Myometrial cell (primary cell): Measurements from ENCODE around the gene IGFN1. TPM values are rescaled to one million over a fixed set of nuclear protein-coding genes. Genes with fewer than 3 reads are reported as not detected.

Source experiments
- total RNA-seq: library from RNA; depleted of rRNA; stranded (reverse); fragments of >200 nt; gene quantifications from 2 replicates; pipeline ENCODE4 v1.2.3, GENCODE V29; 2015

The IGFN1 gene
- total RNA-seq, result not detected in 2 replicates

DNA sequence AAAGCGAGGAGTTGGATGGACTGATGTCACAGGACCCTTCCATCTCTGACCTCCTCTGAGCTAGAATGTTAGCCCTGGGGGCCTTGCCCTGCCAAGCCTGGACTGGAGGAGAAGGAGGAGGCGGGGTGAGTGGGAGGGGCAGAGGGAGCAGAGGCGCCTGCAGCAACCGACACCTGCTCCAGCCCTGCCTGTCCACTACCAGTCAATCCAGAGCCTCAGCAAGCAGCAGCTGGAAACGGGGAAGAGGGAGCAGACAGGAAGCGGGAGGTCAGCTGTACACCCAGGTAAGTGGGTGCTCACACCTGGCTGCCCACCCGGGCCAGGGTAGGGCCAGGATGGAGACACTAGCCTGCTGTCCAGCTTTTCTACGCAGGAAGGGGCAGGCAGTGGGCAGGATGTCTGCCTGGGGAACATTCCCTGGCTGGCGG, at the start of gene IGFN1:
IGFN1 (plus strand) TSS at position 201 of the 428 bp plus-strand sequence. CDS start 2,470 bp downstream, outside the sequence.

GRCh38 chr1:201154389-201155165, 36.0 kb upstream of the IGFN1 start, which contains the start of gene TMEM9:
Gene TMEM9, minus strand, starts transcription at chr1:201154474. Its CDS starts 551 bp downstream, at chr1:201153923.

Other genes with a start within 250 kb of the IGFN1 start
- 1.4 and 1.8 TPM in 2 replicates for gene KIF21B, start 167.1 kb upstream of the IGFN1 start, total RNA-seq
- gene CACNA1S, start 78.4 kb upstream of the IGFN1 start, total RNA-seq, result not detected in 2 replicates
- gene ASCL5, start 63.6 kb upstream of the IGFN1 start, total RNA-seq, result not detected in 2 replicates
- 81.3 and 87.5 TPM in 2 replicates for gene TMEM9, start 36.4 kb upstream of the IGFN1 start, total RNA-seq
- not detected in 2 replicates for gene PKP1, start 92.7 kb downstream of the IGFN1 start, total RNA-seq
- not detected in 2 replicates for gene TNNT2, start 186.9 kb downstream of the IGFN1 start, total RNA-seq
- gene LAD1, start 208.5 kb downstream of the IGFN1 start, total RNA-seq, result not detected in 2 replicates
- not detected in 2 replicates for gene TNNI1, start 230.9 kb downstream of the IGFN1 start, total RNA-seq